Psoas muscle (tissue), 8 donors: Measurements from ENCODE around the gene AUTS2. TPM values are rescaled to one million over a fixed set of nuclear protein-coding genes. Genes with fewer than 3 reads are reported as not detected.

Experiments used
- ATAC-seq, 4 donors: fragments of 200-7000 bp; cut with Tn5 transposase; one replicate each; pipeline ENCODE4 v1.9.1; 2020; ENCODE audit warnings: moderate library complexity in 3 of 4, mild to moderate bottlenecking in 2 of 4
- DNase-seq, 2 donors: peaks; one replicate each; pipeline ENCODE4 v3.0.0-alpha.2; 2020
- H3K27ac ChIP-seq: fragments of 200-600 bp; one replicate; pipeline ENCODE4 v1.8.0; 2022
- H3K27me3 ChIP-seq, 3 donors: fragments of 200-600 bp in 1 of 3; one replicate each; pipeline versions ENCODE4 v1.6.1 to v1.8.0; 2013 to 2022; ENCODE audit warnings: low read length in 2 of 3, mild to moderate bottlenecking in 2 of 3, moderate library complexity in 1 of 3; ENCODE audit not compliant: insufficient read depth in 3 of 3
- H3K36me3 ChIP-seq, 2 donors: fragments of 200-600 bp in 1 of 2; one replicate each; pipeline versions ENCODE4 v1.6.1 to v1.8.0; 2013 to 2022; ENCODE audit warnings: low read depth in 1 of 2, mild to moderate bottlenecking in 1 of 2, moderate library complexity in 1 of 2; ENCODE audit not compliant: insufficient read depth in 1 of 2
- H3K4me1 ChIP-seq: fragments of 200-600 bp; one replicate; pipeline ENCODE4 v1.8.0; 2022
- H3K4me3 ChIP-seq: fragments of 200-600 bp; one replicate; pipeline ENCODE4 v1.8.0; 2022; ENCODE audit warnings: mild to moderate bottlenecking
- H3K9me3 ChIP-seq: fragments of 200-600 bp; one replicate; pipeline ENCODE4 v1.8.0; 2022
- CTCF ChIP-seq: fragments of 200-600 bp; IDR thresholded peaks from one replicate; pipeline ENCODE4 v1.8.0; 2022; ENCODE audit warnings: antibody characterized with exemption
- WGBS, 3 donors: extraction: QIAGEN DNeasy Blood & Tissue Kit; methylation state at CpG; one replicate each; pipeline versions ENCODE4 v1.1.6 to v1.1.7; 2013; 5-methylcytosine and 5-hydroxymethylcytosine counted together
- intact Hi-C, 2 donors: fragments of 100-400 bp; cut with DNase I; formaldehyde crosslinking; loops; one replicate each; pipeline versions ENCODE4 v1.11.0 to v1.14.2; 2022
- polyA plus RNA-seq, 3 donors: library from polyadenylated mRNA; stranded (reverse); fragments of 200-250 nt; gene quantifications; one replicate each; pipeline ENCODE4 v1.2.3, GENCODE V29; 2013
- total RNA-seq, 4 donors: library from RNA; stranded (reverse); fragmentation: NEBNext Ultra II Directional in 2 of 4; extraction: Animal tissue kit (Norgen Biotek cat#: 25700) in 2 of 4; gene quantifications; one replicate each; pipeline versions ENCODE4 v1.2.1 to v1.2.4, GENCODE V29; 2021 to 2023
- donor health status: healthy with polysubstance abuse.
- donor health status: DM: no; HTN: no; CAD: no; lungs with moderate emphysema.
- donor health status: Bipolar disorder and iron deficiency.
- donor health status: healthy.
- donor health status: DM: yes; HTN: yes; CAD: no.
- donor health status: DM: no; HTN: no; CAD: no.
- donor health status: DM: no; HTN: no; CAD: no.
- donor health status: DM: yes; HTN: yes; CAD: no.

Gene AUTS2
- total and polyA plus RNA-seq, 7 donors: 5.0 to 33.5 (median 14.3) TPM

GRCh38 chr7:70557338-70557737, 959.1 kb downstream of the AUTS2 start:
- no peaks in the 10 kb centered on the region for H3K36me3 ChIP-seq
- DNase-seq (no peak), ATAC-seq (no peak)
- 87 to 93% (median 88%) methylated on average over 4 of the region's 4 CpGs for WGBS, 3 donors
- no peaks in the 10 kb centered on the region for H3K27me3 ChIP-seq
- TF ChIP-seq CTCF: no peak
- H3K9me3 ChIP-seq: no peaks in the 10 kb centered on the region
- intact Hi-C loops: no loop called here
- H3K27ac ChIP-seq: no peak overlapping the region
- no peak overlapping the region for H3K4me3 ChIP-seq
- H3K4me1 ChIP-seq: no peaks in the 10 kb centered on the region

GRCh38 chr7:70559815-70560214, 961.5 kb downstream of the AUTS2 start:
- no peak for ATAC-seq
- no peaks in the 10 kb centered on the region for H3K9me3 ChIP-seq
- no peak overlapping the region for H3K4me3 ChIP-seq
- no peaks in the 10 kb centered on the region for H3K27me3 ChIP-seq
- no peak overlapping the region for H3K27ac ChIP-seq
- no peak for DNase-seq
- intact Hi-C loops: no loop called here
- 95 to 100% (median 97%) methylated on average over 5 of the region's 5 CpGs for WGBS, 3 donors
- TF ChIP-seq CTCF: no peak
- no peaks in the 10 kb centered on the region for H3K36me3 ChIP-seq
- no peaks in the 10 kb centered on the region for H3K4me1 ChIP-seq

- Histone ChIP-seq H3K27me3 (no peaks in the 10 kb centered on the region), H3K27ac (no peak overlapping the region), H3K4me3 (no peak overlapping the region), H3K9me3 (no peaks in the 10 kb centered on the region), H3K4me1 (peaks cover 9% of the 10 kb centered on the region), H3K36me3 (no peaks in the 10 kb centered on the region)
- DNase-seq (no peak), ATAC-seq (no peak)
- no peak for TF ChIP-seq CTCF
- intact Hi-C loops: no loop called here
- WGBS, 3 donors: 91 to 94% (median 94%) methylated on average over 2 of the region's 2 CpGs
These were observed 965.7 kb downstream of the AUTS2 start for GRCh38 chr7:70563960-70564359.

GRCh38 chr7:70565721-70566370, 967.6 kb downstream of the AUTS2 start:
- Histone ChIP-seq H3K4me1 (peaks cover 20% of the 10 kb centered on the region), H3K27me3 (no peaks in the 10 kb centered on the region), H3K4me3 (no peak overlapping the region), H3K36me3 (no peaks in the 10 kb centered on the region), H3K9me3 (no peaks in the 10 kb centered on the region), H3K27ac (no peak overlapping the region)
- intact Hi-C loops: loop anchor here in 1 of 2 donors (5.0 kb wide), 1 partner anchor 126 kb away; no protein-coding TSS in a partner anchor
- no peak for TF ChIP-seq CTCF
- 72 to 83% (median 82%) methylated on average over 4 of the region's 4 CpGs for WGBS, 3 donors
- DNase-seq (no peak), ATAC-seq (no peak)

GRCh38 chr7:70566671-70567070, 968.4 kb downstream of the AUTS2 start:
- TF ChIP-seq CTCF: no peak
- intact Hi-C loops: loop anchor here in 1 of 2 donors (5.0 kb wide), 1 partner anchor 126 kb away; no protein-coding TSS in a partner anchor
- peaks cover 20% of the 10 kb centered on the region for H3K4me1 ChIP-seq
- H3K27ac ChIP-seq: no peak overlapping the region
- H3K4me3 ChIP-seq: no peak overlapping the region
- no peak for ATAC-seq
- no peaks in the 10 kb centered on the region for H3K27me3 ChIP-seq
- H3K9me3 ChIP-seq: no peaks in the 10 kb centered on the region
- no peaks in the 10 kb centered on the region for H3K36me3 ChIP-seq
- no peak for DNase-seq
- 43 to 70% (median 44%) methylated on average over 3 of the region's 3 CpGs for WGBS, 3 donors
